ENCODE data around the gene CAPN11. TPM values are rescaled to one million over a fixed set of nuclear protein-coding genes. Genes with fewer than 3 reads are reported as not detected.

CAPN11 gene
- total RNA-seq, 1 experiment from 2014 or later = 0.28 TPM

DNA sequence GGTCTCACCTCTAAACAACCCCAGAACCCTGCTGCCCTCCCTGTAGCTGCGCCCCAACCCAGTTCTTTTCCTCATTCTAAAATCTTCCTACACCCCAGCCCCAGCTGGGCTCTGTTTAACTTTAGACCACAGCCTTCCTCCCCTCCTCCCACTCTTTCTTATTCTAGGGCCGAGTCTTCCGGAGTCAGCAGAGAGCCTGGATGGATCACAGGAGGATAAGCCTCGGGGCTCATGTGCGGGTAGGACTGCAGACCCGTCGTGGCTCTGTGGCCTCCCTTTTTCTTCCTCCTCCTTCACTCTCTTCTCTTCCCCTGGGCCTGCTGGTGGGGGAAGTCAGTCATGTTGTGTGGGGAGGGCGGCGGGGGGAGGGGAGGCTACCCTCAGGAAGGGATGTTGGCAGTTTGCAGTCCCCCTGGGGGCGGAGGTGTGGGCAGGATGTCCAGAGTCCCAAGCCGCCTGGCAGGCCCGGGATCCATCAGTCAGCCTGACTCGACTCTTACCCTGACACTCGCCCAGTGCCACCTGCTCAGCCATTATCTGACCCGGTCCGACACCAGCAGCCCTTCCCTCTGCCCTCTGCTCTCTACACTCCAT is 8.1 kb downstream of the CAPN11 start:
- no peak overlapping the region for H2BK5ac ChIP-seq (ENCODE audit: insufficient read length, low read length)
- H3K27ac ChIP-seq (ENCODE audit: insufficient read length, low read depth, low read length) = no peak overlapping the region
- TF ChIP-seq, protein P1, sequence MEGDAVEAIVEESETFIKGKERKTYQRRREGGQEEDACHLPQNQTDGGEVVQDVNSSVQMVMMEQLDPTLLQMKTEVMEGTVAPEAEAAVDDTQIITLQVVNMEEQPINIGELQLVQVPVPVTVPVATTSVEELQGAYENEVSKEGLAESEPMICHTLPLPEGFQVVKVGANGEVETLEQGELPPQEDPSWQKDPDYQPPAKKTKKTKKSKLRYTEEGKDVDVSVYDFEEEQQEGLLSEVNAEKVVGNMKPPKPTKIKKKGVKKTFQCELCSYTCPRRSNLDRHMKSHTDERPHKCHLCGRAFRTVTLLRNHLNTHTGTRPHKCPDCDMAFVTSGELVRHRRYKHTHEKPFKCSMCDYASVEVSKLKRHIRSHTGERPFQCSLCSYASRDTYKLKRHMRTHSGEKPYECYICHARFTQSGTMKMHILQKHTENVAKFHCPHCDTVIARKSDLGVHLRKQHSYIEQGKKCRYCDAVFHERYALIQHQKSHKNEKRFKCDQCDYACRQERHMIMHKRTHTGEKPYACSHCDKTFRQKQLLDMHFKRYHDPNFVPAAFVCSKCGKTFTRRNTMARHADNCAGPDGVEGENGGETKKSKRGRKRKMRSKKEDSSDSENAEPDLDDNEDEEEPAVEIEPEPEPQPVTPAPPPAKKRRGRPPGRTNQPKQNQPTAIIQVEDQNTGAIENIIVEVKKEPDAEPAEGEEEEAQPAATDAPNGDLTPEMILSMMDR (conservative IDR thresholded peaks at IDR 0.05) = no peak
- no peaks in the 10 kb centered on the region for H3K9me3 ChIP-seq (ENCODE audit: control insufficient read depth, low read depth, low read length)
- no peak overlapping the region for H2BK120ac ChIP-seq (ENCODE audit: low read depth, low read length, poor library complexity, severe bottlenecking)
- no peak overlapping the region for H3K9ac ChIP-seq (ENCODE audit: extremely low read depth, insufficient read length, low read length)
- H3K23me2 ChIP-seq (ENCODE audit: insufficient read length, low read depth, low read length, poor library complexity, severe bottlenecking) = no peaks in the 10 kb centered on the region
- no peak overlapping the region for H2BK20ac ChIP-seq (ENCODE audit: low read depth, low read length, poor library complexity, severe bottlenecking)
- no peak overlapping the region for H4K5ac ChIP-seq (ENCODE audit: insufficient read length, low read depth, low read length)
- no peak overlapping the region for H3K18ac ChIP-seq (ENCODE audit: insufficient read length, low read depth, low read length)
- H4K91ac ChIP-seq (ENCODE audit: insufficient read length, low read depth, low read length) = no peak overlapping the region
- peaks cover 41 to 45% of the 10 kb centered on the region in 2 experiments for H3K4me1 Mint-ChIP-seq
- peaks cover 8% of the 10 kb centered on the region; the same call in 1 of the 2 replicates for H3K4me1 ChIP-seq (ENCODE audit: insufficient read depth, low read length)
- peak overlapping the region; percentile 67 to 93 (median 87); a peak in 4 of 7 replicates for H3K27ac Mint-ChIP-seq
- H3K23ac ChIP-seq (ENCODE audit: insufficient read length, low read depth, low read length) = no peak overlapping the region
- no peak overlapping the region for H4K8ac ChIP-seq (replicated peaks; ENCODE audit: insufficient read length, low read depth, low read length)
- DNase-seq = peak; percentile 70
- no peaks in the 10 kb centered on the region for H3K79me1 ChIP-seq (ENCODE audit: insufficient read depth, low read depth, low read length, poor library complexity, severe bottlenecking)
- H2AFZ ChIP-seq (ENCODE audit: low read length) = no peak overlapping the region
- H3T11ph ChIP-seq (ENCODE audit: low read length) = no peak overlapping the region
- no peak overlapping the region for H2BK15ac ChIP-seq (ENCODE audit: low read depth, low read length)
- no peaks in the 10 kb centered on the region for H3K79me2 ChIP-seq (ENCODE audit: insufficient read depth, low read length)
- peaks cover 11% of the 10 kb centered on the region for H3K27me3 Mint-ChIP-seq (ENCODE audit: low read depth)
- no peak overlapping the region for H3K56ac ChIP-seq (ENCODE audit: insufficient read length, low read depth, low read length)
- no CpG with 5 or more reads among the region's 16 CpGs for WGBS (ENCODE audit: extremely low coverage, insufficient read length, low lambda C conversion rate)
- H3K14ac ChIP-seq (ENCODE audit: insufficient read depth, low read length) = no peak overlapping the region; the same call in 1 of the 2 replicates
- no peak overlapping the region for H3K4me2 ChIP-seq (ENCODE audit: insufficient read depth, insufficient read length, low read length)
- H2BK12ac ChIP-seq (ENCODE audit: insufficient read length, low read depth, low read length) = no peak overlapping the region
- H4K20me1 ChIP-seq (ENCODE audit: control insufficient read depth, insufficient read depth, insufficient read length) = no peaks in the 10 kb centered on the region
- H3K4ac ChIP-seq (ENCODE audit: low read depth, low read length) = no peak overlapping the region
- H3K36me3 Mint-ChIP-seq (ENCODE audit: insufficient read depth in 1 of 3, low read depth in 3 of 3) = no peaks in the 10 kb centered on the region
- H2AK5ac ChIP-seq (ENCODE audit: insufficient read length, low read length) = no peak overlapping the region
- no peaks in the 10 kb centered on the region for H3K27me3 ChIP-seq (ENCODE audit: insufficient read depth, low read length)
- H3K9me3 Mint-ChIP-seq = no peaks in the 10 kb centered on the region; a peak in 1 of 5 replicates
- H3K4me3 Mint-ChIP-seq = peak overlapping the region; percentile 14 to 64; a peak in 4 of 5 replicates

Data from H9 (cell line).